K562 (cell line): Measurements from ENCODE around the gene MSI1. TPM values are rescaled to one million over a fixed set of nuclear protein-coding genes. Genes with fewer than 3 reads are reported as not detected.

ENCODE experiments used
- AFF1 ChIP-seq, 2 experiments: fragments of 450-650 bp; IDR thresholded peaks; 2 replicates each; pipeline ENCODE4 v1.6.1; 2018; ENCODE audit warnings: mild to moderate bottlenecking in 2 of 2, low read depth in 1 of 2; ENCODE audit not compliant: partially characterized antibody in 2 of 2
- BRF1 ChIP-seq: IDR thresholded peaks from 3 replicates; pipeline ENCODE4 v1.6.1; 2011; ENCODE audit warnings: borderline replicate concordance, mild to moderate bottlenecking; ENCODE audit not compliant: insufficient read length; ENCODE audit errors: extremely low read depth
- CBX8 ChIP-seq: fragments of 200-600 bp; sonication (generic); IDR thresholded peaks from 2 replicates; pipeline ENCODE4 v1.6.1; 2012; ENCODE audit warnings: borderline replicate concordance, mixed run types, low read depth, mild to moderate bottlenecking, moderate library complexity, mixed read lengths, low read length, control low read depth, inconsistent platforms; ENCODE audit not compliant: poor library complexity, severe bottlenecking; ENCODE audit errors: extremely low read depth
- CGGBP1 ChIP-seq: fragments of 250-450 bp; sonication (Bioruptor Pico); IDR thresholded peaks from 2 replicates; pipeline ENCODE4 v1.9.0; 2021; ENCODE audit warnings: mild to moderate bottlenecking
- EWSR1 ChIP-seq: fragments of 450-650 bp; IDR thresholded peaks from 2 replicates; pipeline ENCODE4 v1.6.1; 2018; ENCODE audit warnings: borderline replicate concordance, mild to moderate bottlenecking, low read depth, moderate library complexity; ENCODE audit not compliant: partially characterized antibody
- FOXA1 ChIP-seq: fragments of 450-650 bp; IDR thresholded peaks from 2 replicates; pipeline ENCODE4 v1.6.1; 2016; ENCODE audit warnings: mild to moderate bottlenecking, borderline replicate concordance
- HNRNPL ChIP-seq: fragments of 200-400 bp; formaldehyde crosslinking; IDR thresholded peaks from 2 replicates; pipeline ENCODE4 v1.6.1; 2017; ENCODE audit warnings: low read depth, mild to moderate bottlenecking, low read length
- SETDB1 ChIP-seq: IDR thresholded peaks from one replicate; pipeline ENCODE4 v1.6.1; 2012; ENCODE audit warnings: low read length, control low read depth, inconsistent platforms
- SPI1 ChIP-seq: IDR thresholded peaks from 2 replicates; pipeline ENCODE4 v1.6.1; 2011; ENCODE audit warnings: low read depth, low read length, control low read depth, borderline replicate concordance
- TBL1XR1 ChIP-seq, 2 experiments: IDR thresholded peaks; 2 replicates each; pipeline ENCODE4 v1.6.1; 2012; ENCODE audit warnings: improper control_type of control experiment in 2 of 2, low read length in 2 of 2, mild to moderate bottlenecking in 1 of 2
- THRB ChIP-seq: fragments of 450-650 bp; formaldehyde crosslinking; conservative IDR thresholded peaks from 2 replicates; pipeline ENCODE4 v1.4.0; 2022; ENCODE audit warnings: mild to moderate bottlenecking, missing genetic modification characterization
- ZBTB12 ChIP-seq: fragments of 250-450 bp; sonication (Bioruptor Pico); IDR thresholded peaks from 2 replicates; pipeline ENCODE4 v1.4.0; 2020
- ZNF212 ChIP-seq: fragments of 450-650 bp; formaldehyde crosslinking; IDR thresholded peaks from 2 replicates; pipeline ENCODE4 v1.4.0; 2020; ENCODE audit warnings: mild to moderate bottlenecking
- ZNF583 ChIP-seq: fragments of 250-450 bp; sonication (Bioruptor Pico); IDR thresholded peaks from 2 replicates; pipeline ENCODE4 v1.4.0; 2020
- ZNF586 ChIP-seq: fragments of 450-650 bp; formaldehyde crosslinking; conservative IDR thresholded peaks from 2 replicates; pipeline ENCODE4 v1.4.0; 2020; ENCODE audit warnings: mild to moderate bottlenecking, moderate library complexity
- polyA plus RNA-seq, 8 experiments: library from polyadenylated mRNA; depleted of rRNA in 4 of 8; stranded (reverse) in 5 of 8; unstranded in 3 of 8; fragments of >200 nt; fragmentation: Nextera tagmentation in 2 of 8; fragmentation: Illumina TruSeq in 1 of 8; extraction: Ambion mirVana in 2 of 8; extraction: Trizol in 1 of 8; gene quantifications; 2 replicates each; pipeline versions ENCODE4 v1.2.1 to v1.2.3, GENCODE V29; 2011 to 2014; ENCODE audit warnings: inconsistent platforms in 1 of 8, missing spikeins in 1 of 8
- total RNA-seq, 7 experiments: library from RNA; depleted of rRNA in 6 of 7; stranded (reverse); fragments of >200 nt in 6 of 7; fragmentation: Illumina TruSeq in 2 of 7; extraction: Trizol in 2 of 7; gene quantifications; 2 replicates each; pipeline versions ENCODE4 v1.2.1 to v1.2.3, GENCODE V29; 2011 to 2021; ENCODE audit warnings: low replicate concordance in 1 of 7
- TF ChIP-seq, protein P1 (sequence below): fragments of 250-450 bp; sonication (Bioruptor Pico); IDR thresholded peaks from 2 replicates; pipeline ENCODE4 v1.5.0; 2020; ENCODE audit warnings: mild to moderate bottlenecking, borderline replicate concordance

The MSI1 gene
- total and polyA plus RNA-seq, 9 of the 15 experiments (the other 6 are each of a cell fraction or from before 2014, with no cell fraction given), result 0.16 TPM; not detected in 8

GRCh38 chr12:120317224-120318105, 51.5 kb downstream of the MSI1 start (continued):
- TF ChIP-seq AFF1 (IDR thresholded peaks at IDR 0.05; ENCODE audit: low read depth in 1 of 2, partially characterized antibody in 2 of 2) (peak in 1 of 2 experiments; percentile 78), FOXA1 (peak; percentile 58; the same call in 1 of the 2 replicates), CBX8 (no peak), EWSR1 (no peak), SPI1 (no peak), TBL1XR1 (IDR thresholded peaks at IDR 0.05; ENCODE audit: low read length in 2 of 2) (peak; percentile 24 to 59; a peak in 1 of 4 replicates), CGGBP1 (CRISPR knock-in tag) (0 out of 2 replicates have a peak, but pooled peaks have one; percentile 32), HNRNPL (no peak), SETDB1 (no peak), THRB (0 out of 2 replicates have a peak, but pooled peaks have one; percentile 3), ZNF586 (CRISPR knock-in tag) (no peak), ZBTB12 (CRISPR knock-in tag) (no peak), ZNF212 (no peak), BRF1 (no peak), ZNF583 (no peak)
- TF ChIP-seq, protein P1, sequence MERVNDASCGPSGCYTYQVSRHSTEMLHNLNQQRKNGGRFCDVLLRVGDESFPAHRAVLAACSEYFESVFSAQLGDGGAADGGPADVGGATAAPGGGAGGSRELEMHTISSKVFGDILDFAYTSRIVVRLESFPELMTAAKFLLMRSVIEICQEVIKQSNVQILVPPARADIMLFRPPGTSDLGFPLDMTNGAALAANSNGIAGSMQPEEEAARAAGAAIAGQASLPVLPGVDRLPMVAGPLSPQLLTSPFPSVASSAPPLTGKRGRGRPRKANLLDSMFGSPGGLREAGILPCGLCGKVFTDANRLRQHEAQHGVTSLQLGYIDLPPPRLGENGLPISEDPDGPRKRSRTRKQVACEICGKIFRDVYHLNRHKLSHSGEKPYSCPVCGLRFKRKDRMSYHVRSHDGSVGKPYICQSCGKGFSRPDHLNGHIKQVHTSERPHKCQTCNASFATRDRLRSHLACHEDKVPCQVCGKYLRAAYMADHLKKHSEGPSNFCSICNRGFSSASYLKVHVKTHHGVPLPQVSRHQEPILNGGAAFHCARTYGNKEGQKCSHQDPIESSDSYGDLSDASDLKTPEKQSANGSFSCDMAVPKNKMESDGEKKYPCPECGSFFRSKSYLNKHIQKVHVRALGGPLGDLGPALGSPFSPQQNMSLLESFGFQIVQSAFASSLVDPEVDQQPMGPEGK (CRISPR knock-in tag), result no peak
